Activated T-cell treated with anti-CD3 and anti-CD28 coated beads for 4 hours (primary cell): ENCODE data around the gene OGDHL.

Experiments used
- DNase-seq: peaks from one replicate; pipeline ENCODE4 v3.0.0-alpha.2; 2020

The OGDHL gene

GRCh38 chr10:49688261-49688846 is 73.8 kb downstream of the OGDHL start:
- no peak for DNase-seq

- DNase-seq, result no peak
Observed at GRCh38 chr10:49686651-49687050, 75.5 kb downstream of the OGDHL start.
